GM13977 (cell line): Measurements from ENCODE around the gene SPEF2.

ENCODE experiments used
- DNase-seq: peaks from one replicate; pipeline ENCODE4 v3.0.0; 2012; ENCODE audit warnings: low spot score
- CTCF ChIP-seq: IDR thresholded peaks from 2 replicates; pipeline ENCODE4 v1.5.1; 2012; ENCODE audit warnings: mild to moderate bottlenecking, control low read depth; ENCODE audit not compliant: insufficient read depth; ENCODE audit errors: extremely low read depth, missing control alignments
- in situ Hi-C: fragments of 300-500 bp; cut with MboI; formaldehyde crosslinking; loops from one replicate; pipeline ENCODE4 v1.12.0; 2022; ENCODE audit warnings: low sequenced_read_pairs, low pct_unique_long_range_greater_than_20kb, mixed read lengths, inconsistent platforms; ENCODE audit not compliant: unreplicated experiment

The SPEF2 gene

GRCh38 chr5:35685161-35685560 lies 67.5 kb downstream of the SPEF2 start:
- in situ Hi-C loops, result no loop called here
- DNase-seq, result no peak
- no peak for TF ChIP-seq CTCF

DNA sequence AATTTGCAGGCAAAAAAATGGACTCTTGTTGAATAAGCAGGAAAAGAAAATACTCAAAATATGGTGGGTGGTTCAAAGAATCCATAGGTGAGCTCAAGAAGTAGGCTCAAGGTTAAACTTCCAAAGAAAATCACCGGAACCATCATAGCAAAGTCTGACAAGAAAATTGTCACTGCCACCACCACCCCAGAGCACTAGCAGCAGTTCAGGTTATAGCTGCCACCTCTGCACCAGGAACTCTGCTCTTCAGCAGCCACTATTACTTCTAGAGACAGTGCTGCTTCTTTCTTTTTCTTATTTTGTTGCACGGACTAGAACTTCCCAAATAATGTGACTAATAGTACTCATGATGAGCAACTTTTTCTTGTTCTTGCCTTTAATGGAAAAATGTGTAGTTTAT lies 70.3 kb downstream of the SPEF2 start:
- in situ Hi-C loops, result no loop called here
- no peak for DNase-seq
- no peak for TF ChIP-seq CTCF

GRCh38 chr5:35694481-35694880 lies 76.8 kb downstream of the SPEF2 start:
- no peak for DNase-seq
- TF ChIP-seq CTCF, result no peak
- in situ Hi-C loops, result no loop called here

DNA sequence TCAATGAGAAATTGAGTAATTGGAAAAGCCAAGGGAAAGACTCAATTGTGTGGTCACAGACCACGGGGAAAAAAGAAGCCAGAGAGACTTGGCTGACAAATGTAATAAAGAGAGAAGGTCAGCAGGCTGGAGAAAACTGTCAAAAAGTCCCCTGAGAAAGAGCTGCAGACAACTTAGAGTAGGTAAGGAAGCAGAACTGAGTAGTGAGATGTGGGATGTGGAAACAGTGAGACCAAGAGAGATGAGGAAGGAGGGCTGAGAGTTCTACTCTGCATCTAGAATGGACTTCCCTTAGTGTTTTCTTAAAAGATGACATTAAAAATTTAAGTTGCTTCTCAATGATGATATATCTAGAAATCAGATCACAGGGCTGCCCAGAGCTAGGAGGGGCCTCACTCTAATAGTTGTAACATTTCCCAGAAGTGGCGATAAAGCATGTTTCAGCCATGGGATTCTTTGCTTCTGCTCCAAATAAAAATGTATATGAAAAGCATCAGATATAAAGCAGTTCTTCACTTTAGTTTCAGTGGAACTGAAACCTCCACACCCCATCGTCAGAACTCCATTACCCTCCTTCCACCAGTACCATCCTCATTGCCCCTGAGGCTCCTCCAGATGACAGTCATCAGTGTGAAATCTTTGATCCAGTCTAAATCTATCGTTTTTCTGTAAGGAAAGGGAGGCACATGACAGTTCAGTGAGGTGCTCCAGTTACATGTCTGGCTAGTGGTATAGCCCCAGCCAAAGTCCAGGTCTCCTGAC lies 80.6 kb downstream of the SPEF2 start:
- in situ Hi-C loops, result no loop called here
- no peak for DNase-seq
- no peak for TF ChIP-seq CTCF

DNA sequence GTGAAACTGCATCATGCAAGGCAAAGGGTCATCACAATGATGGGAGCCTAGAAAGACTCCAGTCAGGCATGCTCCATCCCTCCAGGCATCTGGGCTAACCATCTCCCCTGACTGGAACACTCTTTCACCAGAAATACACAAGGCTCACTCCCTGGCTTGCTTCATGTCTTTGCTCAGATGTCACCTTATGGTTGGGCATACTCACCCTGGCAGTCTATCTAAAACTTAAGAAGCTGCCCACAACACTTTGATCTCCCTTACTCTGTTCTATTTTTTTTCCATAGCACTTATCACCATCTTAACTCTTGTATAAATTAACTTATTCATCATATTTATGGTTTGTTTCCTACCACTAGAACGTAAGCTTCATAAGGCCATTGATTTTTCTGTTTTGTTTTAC lies 90.0 kb downstream of the SPEF2 start:
- DNase-seq, result no peak
- TF ChIP-seq CTCF, result no peak
- in situ Hi-C loops, result no loop called here

DNA sequence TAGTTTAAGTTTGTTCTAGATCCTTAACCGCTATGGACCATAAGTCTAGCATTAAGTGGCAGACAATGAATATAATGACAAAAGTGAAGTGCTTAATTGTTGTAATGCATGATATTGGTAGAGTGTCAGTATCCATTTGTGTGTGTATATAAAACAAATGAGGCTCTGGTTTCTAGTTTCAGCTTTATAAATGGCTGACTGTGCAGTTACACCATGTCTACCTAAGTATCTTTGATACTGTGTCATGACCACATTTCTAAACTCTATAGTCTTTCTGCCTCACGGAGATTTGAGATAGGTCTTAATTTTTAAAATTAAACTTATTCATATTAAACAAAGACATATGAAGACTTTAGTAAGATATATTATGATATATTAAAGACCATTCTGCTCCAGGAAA lies 92.0 kb downstream of the SPEF2 start:
- TF ChIP-seq CTCF, result no peak
- in situ Hi-C loops, result no loop called here
- no peak for DNase-seq
